WERI-Rb-1 (cell line): ENCODE results near the gene KRTAP5-5.
"Not testable (repeated sequence)": the region's sequence is repeated elsewhere in the genome, so short reads cannot be mapped to it uniquely, and the experiment has no call there.

Source experiments
- DNase-seq: peaks from one replicate; pipeline ENCODE4 v3.0.0-alpha.2; 2020
- H3K27ac ChIP-seq: fragments of 250-450 bp; sonication (Bioruptor Pico); 2 replicates; pipeline ENCODE4 v1.5.1; 2020; ENCODE audit warnings: mild to moderate bottlenecking, moderate library complexity
- H3K27me3 ChIP-seq: fragments of 250-450 bp; sonication (Bioruptor Pico); 2 replicates; pipeline ENCODE4 v1.5.1; 2021; ENCODE audit warnings: mild to moderate bottlenecking, low read depth, moderate library complexity; ENCODE audit not compliant: insufficient read depth, severe bottlenecking
- H3K36me3 ChIP-seq: fragments of 250-450 bp; sonication (Bioruptor Pico); 2 replicates; pipeline ENCODE4 v1.5.1; 2020; ENCODE audit warnings: mild to moderate bottlenecking, moderate library complexity
- H3K4me3 ChIP-seq: 2 replicates; pipeline ENCODE4 v1.5.1; 2011; ENCODE audit warnings: low read depth, mild to moderate bottlenecking, control low read depth, low read length
- H3K9me3 ChIP-seq: fragments of 250-450 bp; sonication (Bioruptor Pico); 2 replicates; pipeline ENCODE4 v1.5.1; 2021; ENCODE audit warnings: mild to moderate bottlenecking, moderate library complexity; ENCODE audit not compliant: severe bottlenecking
- CTCF ChIP-seq: IDR thresholded peaks from 2 replicates; pipeline ENCODE4 v1.5.1; 2011; ENCODE audit warnings: low read depth, mild to moderate bottlenecking, control low read depth, inconsistent platforms, low read length

Gene KRTAP5-5

DNA sequence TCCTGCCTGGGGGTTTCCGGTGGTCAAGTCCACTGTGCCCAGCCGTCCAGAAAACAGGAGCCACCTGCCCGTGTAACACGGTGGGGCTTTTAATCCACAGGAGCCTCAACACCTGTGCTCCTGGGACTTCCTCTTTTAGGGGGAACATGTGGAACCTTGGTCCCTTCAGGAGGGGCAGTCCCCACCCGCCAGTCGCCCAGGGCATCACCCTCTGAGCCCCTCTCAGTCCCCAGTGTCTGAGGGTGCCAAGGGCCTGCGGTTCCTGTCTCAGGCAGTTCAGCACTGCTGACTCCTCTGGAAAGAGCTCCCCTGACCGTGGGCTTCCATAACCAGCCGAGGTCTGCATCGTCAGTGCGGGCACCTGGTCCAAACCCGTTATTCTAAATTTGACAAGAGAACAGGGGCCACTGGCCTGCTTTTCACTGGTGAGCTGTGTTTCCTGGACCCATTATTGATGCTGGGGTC is 15.8 kb downstream of the KRTAP5-5 start:
- H3K27ac ChIP-seq, result no peak overlapping the region
- H3K27me3 ChIP-seq, result peaks cover 87% of the 10 kb centered on the region
- no peak overlapping the region for H3K4me3 ChIP-seq
- DNase-seq, result no peak
- H3K9me3 ChIP-seq, result no peaks in the 10 kb centered on the region
- no peaks in the 10 kb centered on the region for H3K36me3 ChIP-seq
- no peak for TF ChIP-seq CTCF

DNA sequence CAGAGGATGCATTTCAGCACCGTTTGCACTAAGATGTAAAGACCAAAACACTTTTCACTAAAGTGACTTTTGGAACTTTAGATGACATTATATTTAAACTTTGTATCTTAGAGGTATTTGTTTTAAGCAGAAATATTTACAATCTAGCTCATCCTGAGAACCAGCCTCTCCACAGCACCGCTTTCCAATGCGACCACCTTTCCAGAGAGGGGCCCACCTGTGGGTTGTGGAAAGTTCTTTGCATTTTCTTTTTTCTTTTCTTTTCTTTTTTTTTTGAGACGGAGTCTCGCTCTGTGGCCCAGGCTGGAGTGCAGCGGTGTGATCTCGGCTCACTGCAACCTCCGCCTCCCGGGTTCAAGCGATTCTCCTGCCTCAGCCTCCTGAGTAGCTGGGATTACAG is 17.0 kb downstream of the KRTAP5-5 start:
- DNase-seq, H3K4me3 ChIP-seq, H3K36me3 ChIP-seq, H3K9me3 ChIP-seq, H3K27ac ChIP-seq: not testable (repeated sequence)
- H3K27me3 ChIP-seq, result peaks cover 88% of the 10 kb centered on the region

- no peak for TF ChIP-seq CTCF
- H3K4me3 ChIP-seq, result no peak overlapping the region
- DNase-seq, result no peak
- H3K36me3 ChIP-seq, result no peaks in the 10 kb centered on the region
- H3K27ac ChIP-seq, result no peak overlapping the region
- no peaks in the 10 kb centered on the region for H3K9me3 ChIP-seq
- peaks cover 93% of the 10 kb centered on the region for H3K27me3 ChIP-seq
These were observed 18.5 kb downstream of the KRTAP5-5 start for GRCh38 chr11:1647901-1648652.

GRCh38 chr11:1648653-1649420 is 19.3 kb downstream of the KRTAP5-5 start:
- no peak for TF ChIP-seq CTCF
- H3K36me3 ChIP-seq, result no peaks in the 10 kb centered on the region
- H3K9me3 ChIP-seq, result no peaks in the 10 kb centered on the region
- H3K27me3 ChIP-seq, result peaks cover 93% of the 10 kb centered on the region
- H3K27ac ChIP-seq, result no peak overlapping the region
- no peak overlapping the region for H3K4me3 ChIP-seq
- DNase-seq, result no peak

DNA sequence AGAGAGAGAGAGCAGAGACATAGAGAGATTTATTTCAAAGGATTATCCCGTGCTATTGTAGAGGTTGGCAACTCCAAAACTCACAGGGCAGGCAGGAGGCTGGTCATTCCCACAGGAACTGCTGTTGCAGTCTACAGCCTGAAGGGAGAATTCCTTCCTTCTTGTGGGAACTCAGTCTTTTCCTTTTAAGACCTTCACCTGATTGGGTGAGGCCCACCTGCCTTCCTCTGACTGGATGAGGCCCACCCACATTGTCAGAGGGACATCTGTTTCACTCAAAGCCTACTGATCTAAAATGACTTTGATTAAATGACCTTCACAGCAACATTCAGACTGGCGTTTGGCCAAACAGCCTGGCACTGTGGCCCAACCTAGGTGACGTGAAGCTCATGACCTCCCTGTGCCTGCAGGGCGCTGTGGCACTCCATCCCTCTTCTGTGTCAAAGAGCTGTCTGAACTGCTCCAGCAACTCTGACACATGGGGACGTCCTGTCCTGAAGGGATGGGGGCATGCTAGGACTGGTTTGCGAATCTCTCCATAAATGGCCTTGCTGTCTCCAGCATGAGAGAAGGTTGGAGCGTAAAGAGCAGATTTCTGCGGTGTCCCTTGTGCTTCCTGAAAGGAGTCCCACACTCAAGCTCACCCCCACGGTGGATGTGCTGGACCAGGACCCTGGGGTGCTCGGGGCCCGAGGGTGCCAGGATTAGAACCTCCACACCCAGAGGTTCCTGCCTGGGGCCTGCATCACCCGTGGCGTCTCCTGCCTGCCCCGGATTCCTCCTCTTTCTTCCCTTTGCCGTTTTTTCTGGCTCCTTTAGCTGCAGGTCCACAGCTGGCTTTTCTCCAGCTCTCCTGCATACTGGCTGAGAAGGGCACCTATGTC is 20.7 kb downstream of the KRTAP5-5 start:
- Histone ChIP-seq H3K36me3 (no peaks in the 10 kb centered on the region), H3K27ac (no peak overlapping the region), H3K27me3 (peaks cover 94% of the 10 kb centered on the region), H3K9me3 (no peaks in the 10 kb centered on the region), H3K4me3 (no peak overlapping the region)
- no peak for TF ChIP-seq CTCF
- no peak for DNase-seq

DNA sequence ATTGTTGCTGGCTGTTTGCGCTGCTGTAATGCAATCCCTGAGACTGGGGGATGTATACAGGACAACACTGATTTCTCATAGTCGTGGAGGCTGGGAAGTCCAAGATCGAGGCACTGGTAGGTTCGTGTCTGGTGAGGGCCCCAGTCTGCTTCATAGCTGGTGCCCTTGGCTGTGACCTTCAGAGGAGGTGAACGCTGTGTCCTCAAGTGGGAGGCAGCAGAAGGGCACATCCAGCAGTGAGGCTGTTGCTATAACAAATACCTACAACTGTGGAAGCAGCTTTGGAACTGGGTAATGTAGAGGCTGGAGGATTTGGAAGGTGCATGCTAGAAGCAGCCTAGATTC is 21.3 kb downstream of the KRTAP5-5 start:
- H3K9me3 ChIP-seq, result no peaks in the 10 kb centered on the region
- H3K36me3 ChIP-seq, result no peaks in the 10 kb centered on the region
- H3K4me3 ChIP-seq, result no peak overlapping the region
- no peak overlapping the region for H3K27ac ChIP-seq
- no peak for TF ChIP-seq CTCF
- no peak for DNase-seq
- peaks cover 94% of the 10 kb centered on the region for H3K27me3 ChIP-seq
